HCT116 (cell line): ENCODE results near the gene CACNB2. TPM values are rescaled to one million over a fixed set of nuclear protein-coding genes. Genes with fewer than 3 reads are reported as not detected.

ENCODE experiments used
- ATAC-seq: fragments of 200-7000 bp; cut with Tn5 transposase; 2 replicates; pipeline ENCODE4 v1.9.1; 2020; ENCODE audit warnings: mild to moderate bottlenecking, moderate library complexity
- BruUV-seq: library from RNA; stranded (reverse); fragments of 400-500 nt; replicated peaks from 2 replicates; lab custom pipeline; 2021; lab: Mats Ljungman, UMichigan
- CTCF ChIA-PET: fragments of 300-600 bp; sonication (Branson Sonifier 250); formaldehyde crosslinking; loops from one replicate; lab custom pipeline; 2021; ENCODE audit warnings: antibody characterized with exemption; lab: Charles Lee
- POLR2A ChIA-PET: fragments of 300-600, 350-600 bp; sonication (Branson Sonifier 250); formaldehyde crosslinking; loops from one replicate; lab custom pipeline; 2021; ENCODE audit warnings: antibody characterized with exemption; lab: Charles Lee
- RAD21 ChIA-PET, 2 experiments: fragments of 300-600 bp; sonication (Branson Sonifier 250); formaldehyde crosslinking; loops; one replicate each; lab custom pipeline; 2023; ENCODE audit warnings: low total read pairs in 2 of 2; ENCODE audit not compliant: uncharacterized antibody in 2 of 2, unreplicated experiment in 2 of 2, low non-redundant PET in 1 of 2; lab: Charles Lee
- DNase-seq: peaks from one replicate; pipeline ENCODE4 v3.0.0-alpha.2; 2010; ENCODE audit warnings: low read depth, low spot score
- H2AFZ ChIP-seq: fragments of 200-600 bp; shearing (Covaris generic), sonication (generic); 2 replicates; pipeline ENCODE4 v1.6.1; 2017; ENCODE audit warnings: low read depth, mixed run types, mixed read lengths, antibody characterized with exemption, low read length; ENCODE audit not compliant: poor library complexity, severe bottlenecking
- H3K27ac ChIP-seq: 2 replicates; pipeline ENCODE4 v1.5.1; 2012; ENCODE audit warnings: low read depth, low read length
- H3K27me3 ChIP-seq: fragments of 200-600 bp; sonication (generic); 2 replicates; pipeline ENCODE4 v1.6.1; 2016; ENCODE audit warnings: mixed run types, low read length, mixed read lengths; ENCODE audit not compliant: insufficient read depth
- H3K36me3 ChIP-seq, 2 experiments: fragments of 200-500 bp in 1 of 2; fragments of 200-600 bp in 1 of 2; sonication (Bioruptor generic) in 1 of 2; sonication (generic) in 1 of 2; 2 replicates each; pipeline versions ENCODE4 v1.5.1 to v1.6.1; 2014 to 2016; ENCODE audit warnings: low read length in 2 of 2, inconsistent platforms in 1 of 2, mixed read lengths in 1 of 2, mixed run types in 1 of 2; ENCODE audit not compliant: insufficient read depth in 2 of 2, control insufficient read depth in 1 of 2
- H3K4me1 ChIP-seq, 2 experiments: fragments of 200-600 bp in 1 of 2; sonication (generic) in 1 of 2; 2 replicates each; pipeline versions ENCODE4 v1.5.1 to v1.6.1; 2012 to 2017; ENCODE audit warnings: low read length in 2 of 2, inconsistent platforms in 1 of 2, mild to moderate bottlenecking in 1 of 2, mixed read lengths in 1 of 2, mixed run types in 1 of 2, moderate library complexity in 1 of 2; ENCODE audit not compliant: insufficient read depth in 2 of 2, control insufficient read depth in 1 of 2
- H3K4me2 ChIP-seq: fragments of 200-600 bp; sonication (generic); 2 replicates; pipeline ENCODE4 v1.6.1; 2017; ENCODE audit warnings: mixed run types, low read length, mixed read lengths
- H3K4me3 ChIP-seq, 2 experiments: fragments of 200-600 bp in 1 of 2; sonication (generic) in 1 of 2; replicated peaks in 1 of 2; 2 replicates each; pipeline ENCODE4 v1.5.1; 2011 to 2016; ENCODE audit warnings: low read length in 2 of 2, control low read depth in 1 of 2, low read depth in 1 of 2, mild to moderate bottlenecking in 1 of 2, mixed read lengths in 1 of 2, mixed run types in 1 of 2
- H3K79me2 ChIP-seq: fragments of 200-600 bp; sonication (generic); 2 replicates; pipeline ENCODE4 v1.6.1; 2017; ENCODE audit warnings: mild to moderate bottlenecking, mixed run types, low read length, moderate library complexity, mixed read lengths; ENCODE audit not compliant: insufficient read depth
- H3K9ac ChIP-seq: fragments of 200-600 bp; sonication (generic); 2 replicates; pipeline ENCODE4 v1.6.1; 2016; ENCODE audit warnings: low read length, mixed read lengths
- H3K9me2 ChIP-seq: fragments of 200-600 bp; sonication (generic), shearing (Covaris generic); 2 replicates; pipeline ENCODE4 v1.6.1; 2017; ENCODE audit warnings: mixed run types, mild to moderate bottlenecking, moderate library complexity; ENCODE audit not compliant: insufficient read depth
- H3K9me3 ChIP-seq, 2 experiments: fragments of 200-500 bp in 1 of 2; fragments of 200-600 bp in 1 of 2; sonication (Bioruptor generic) in 1 of 2; sonication (generic) in 1 of 2; 2 replicates each; pipeline ENCODE4 v1.6.1; 2014 to 2017; ENCODE audit warnings: low read length in 2 of 2, mixed read lengths in 2 of 2, inconsistent platforms in 1 of 2, low read depth in 1 of 2, mild to moderate bottlenecking in 1 of 2, mixed run types in 1 of 2, moderate library complexity in 1 of 2; ENCODE audit not compliant: control insufficient read depth in 1 of 2, insufficient read depth in 1 of 2
- H4K20me1 ChIP-seq: fragments of 200-600 bp; sonication (generic), shearing (Covaris generic); 2 replicates; pipeline ENCODE4 v1.6.1; 2017; ENCODE audit warnings: mixed run types, mild to moderate bottlenecking, moderate library complexity; ENCODE audit not compliant: insufficient read depth
- CEBPB ChIP-seq: IDR thresholded peaks from 2 replicates; pipeline ENCODE4 v1.6.1; 2012; ENCODE audit warnings: low read depth
- EGR1 ChIP-seq: IDR thresholded peaks from 2 replicates; pipeline ENCODE4 v1.6.1; 2012; ENCODE audit warnings: low read depth
- ELF1 ChIP-seq: IDR thresholded peaks from 2 replicates; pipeline ENCODE4 v1.6.1; 2012; ENCODE audit warnings: low read depth, borderline replicate concordance
- EZH2 ChIP-seq: fragments of 200-600 bp; sonication (generic); IDR thresholded peaks from 2 replicates; pipeline ENCODE4 v1.6.1; 2017; ENCODE audit warnings: antibody characterized with exemption, mixed run types
- EZH2phosphoT487 ChIP-seq: fragments of 200-600 bp; IDR thresholded peaks from 2 replicates; pipeline ENCODE4 v1.6.1; 2018; ENCODE audit warnings: antibody characterized with exemption, borderline replicate concordance
- FOSL1 ChIP-seq: IDR thresholded peaks from 2 replicates; pipeline ENCODE4 v1.6.1; 2012; ENCODE audit warnings: low read depth
- JUND ChIP-seq: IDR thresholded peaks from 2 replicates; pipeline ENCODE4 v1.6.1; 2012
- MAX ChIP-seq: IDR thresholded peaks from 2 replicates; pipeline ENCODE4 v1.6.1; 2012
- POLR2A ChIP-seq: IDR thresholded peaks from 2 replicates; pipeline ENCODE4 v1.7.0; 2011; ENCODE audit warnings: borderline replicate concordance; ENCODE audit not compliant: insufficient read depth, insufficient read length; ENCODE audit errors: extremely low read depth
- RAD21 ChIP-seq: IDR thresholded peaks from 2 replicates; pipeline ENCODE4 v1.6.1; 2012; ENCODE audit warnings: low read depth, mild to moderate bottlenecking
- SIN3A ChIP-seq: IDR thresholded peaks from 2 replicates; pipeline ENCODE4 v1.6.1; 2012; ENCODE audit warnings: low read depth
- SP1 ChIP-seq: IDR thresholded peaks from 2 replicates; pipeline ENCODE4 v1.6.1; 2012; ENCODE audit warnings: low read depth
- SRF ChIP-seq: IDR thresholded peaks from 2 replicates; pipeline ENCODE4 v1.6.1; 2012; ENCODE audit warnings: low read depth
- YY1 ChIP-seq: IDR thresholded peaks from 2 replicates; pipeline ENCODE4 v1.6.1; 2011; ENCODE audit warnings: low read length, low read depth, moderate library complexity, mild to moderate bottlenecking; ENCODE audit not compliant: insufficient replicate concordance; ENCODE audit errors: extremely low read depth
- ZFX ChIP-seq: fragments of 450-650 bp; IDR thresholded peaks from 2 replicates; pipeline ENCODE4 v1.6.1; 2017
- ZNF274 ChIP-seq: fragments of 200-500 bp; sonication (Bioruptor generic); IDR thresholded peaks from 2 replicates; pipeline ENCODE4 v1.6.1; 2014; ENCODE audit warnings: mild to moderate bottlenecking, low read depth, low read length, inconsistent platforms
- intact Hi-C: fragments of 100-400 bp; cut with micrococcal nuclease; formaldehyde crosslinking; loops from 2 replicates; pipeline ENCODE4 v1.10.0; 2022
- total RNA-seq: library from RNA; stranded (reverse); gene quantifications from one replicate; pipeline ENCODE4 v1.2.1, GENCODE V29; 2021; ENCODE audit not compliant: unreplicated experiment
- TF ChIP-seq, protein P1 (sequence below), 3 experiments: fragments of 200-600 bp in 1 of 3; sonication (generic) in 1 of 3; IDR thresholded peaks in 2 of 3; conservative IDR thresholded peaks in 1 of 3; 2 replicates each; pipeline ENCODE4 v1.5.1; 2012 to 2017; ENCODE audit warnings: low read depth in 2 of 3, low read length in 2 of 3, antibody characterized with exemption in 1 of 3, borderline replicate concordance in 1 of 3, control low read depth in 1 of 3, mild to moderate bottlenecking in 1 of 3, mixed read lengths in 1 of 3, mixed run types in 1 of 3, moderate library complexity in 1 of 3; ENCODE audit not compliant: insufficient read depth in 1 of 3
- TF ChIP-seq, protein P2 (sequence below): IDR thresholded peaks from 2 replicates; pipeline ENCODE4 v1.6.1; 2011; ENCODE audit warnings: mild to moderate bottlenecking, low read length, moderate library complexity; ENCODE audit not compliant: insufficient replicate concordance; ENCODE audit errors: extremely low read depth
- TF ChIP-seq, protein P3 (sequence below): IDR thresholded peaks from 2 replicates; pipeline ENCODE4 v1.6.1; 2012; ENCODE audit warnings: low read depth

CACNB2 gene
- total RNA-seq, 1 experiment from 2014 or later = 0.71 TPM

DNA sequence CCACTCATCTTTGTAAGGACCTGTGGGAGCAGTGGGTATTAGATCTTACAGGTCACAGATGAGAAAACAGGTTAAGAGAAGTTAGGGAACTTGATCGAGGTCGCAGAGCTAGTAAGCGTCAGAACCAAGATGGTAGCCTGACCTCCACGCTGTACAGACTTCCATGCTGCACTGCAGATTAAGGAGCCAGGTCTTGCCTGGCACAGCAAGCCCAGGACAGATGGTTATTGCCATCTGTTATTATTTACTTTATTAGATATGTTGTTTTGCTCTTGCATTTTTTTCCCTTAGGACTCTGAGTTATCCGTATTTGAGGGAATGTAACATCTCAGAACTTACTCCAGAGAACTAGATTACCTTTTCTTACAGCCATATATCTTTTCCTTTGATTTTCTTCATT is 363.9 kb downstream of the CACNB2 start (continued):
- TF ChIP-seq, protein P1, sequence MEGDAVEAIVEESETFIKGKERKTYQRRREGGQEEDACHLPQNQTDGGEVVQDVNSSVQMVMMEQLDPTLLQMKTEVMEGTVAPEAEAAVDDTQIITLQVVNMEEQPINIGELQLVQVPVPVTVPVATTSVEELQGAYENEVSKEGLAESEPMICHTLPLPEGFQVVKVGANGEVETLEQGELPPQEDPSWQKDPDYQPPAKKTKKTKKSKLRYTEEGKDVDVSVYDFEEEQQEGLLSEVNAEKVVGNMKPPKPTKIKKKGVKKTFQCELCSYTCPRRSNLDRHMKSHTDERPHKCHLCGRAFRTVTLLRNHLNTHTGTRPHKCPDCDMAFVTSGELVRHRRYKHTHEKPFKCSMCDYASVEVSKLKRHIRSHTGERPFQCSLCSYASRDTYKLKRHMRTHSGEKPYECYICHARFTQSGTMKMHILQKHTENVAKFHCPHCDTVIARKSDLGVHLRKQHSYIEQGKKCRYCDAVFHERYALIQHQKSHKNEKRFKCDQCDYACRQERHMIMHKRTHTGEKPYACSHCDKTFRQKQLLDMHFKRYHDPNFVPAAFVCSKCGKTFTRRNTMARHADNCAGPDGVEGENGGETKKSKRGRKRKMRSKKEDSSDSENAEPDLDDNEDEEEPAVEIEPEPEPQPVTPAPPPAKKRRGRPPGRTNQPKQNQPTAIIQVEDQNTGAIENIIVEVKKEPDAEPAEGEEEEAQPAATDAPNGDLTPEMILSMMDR (IDR thresholded peaks at IDR 0.05 in 2 of 3, conservative IDR thresholded peaks at IDR 0.05 in 1 of 3; ENCODE audit: borderline replicate concordance in 1 of 3, insufficient read depth in 1 of 3, low read depth in 2 of 3, low read length in 2 of 3) = no peak
- TF ChIP-seq ELF1 = no peak
- TF ChIP-seq, protein P2, sequence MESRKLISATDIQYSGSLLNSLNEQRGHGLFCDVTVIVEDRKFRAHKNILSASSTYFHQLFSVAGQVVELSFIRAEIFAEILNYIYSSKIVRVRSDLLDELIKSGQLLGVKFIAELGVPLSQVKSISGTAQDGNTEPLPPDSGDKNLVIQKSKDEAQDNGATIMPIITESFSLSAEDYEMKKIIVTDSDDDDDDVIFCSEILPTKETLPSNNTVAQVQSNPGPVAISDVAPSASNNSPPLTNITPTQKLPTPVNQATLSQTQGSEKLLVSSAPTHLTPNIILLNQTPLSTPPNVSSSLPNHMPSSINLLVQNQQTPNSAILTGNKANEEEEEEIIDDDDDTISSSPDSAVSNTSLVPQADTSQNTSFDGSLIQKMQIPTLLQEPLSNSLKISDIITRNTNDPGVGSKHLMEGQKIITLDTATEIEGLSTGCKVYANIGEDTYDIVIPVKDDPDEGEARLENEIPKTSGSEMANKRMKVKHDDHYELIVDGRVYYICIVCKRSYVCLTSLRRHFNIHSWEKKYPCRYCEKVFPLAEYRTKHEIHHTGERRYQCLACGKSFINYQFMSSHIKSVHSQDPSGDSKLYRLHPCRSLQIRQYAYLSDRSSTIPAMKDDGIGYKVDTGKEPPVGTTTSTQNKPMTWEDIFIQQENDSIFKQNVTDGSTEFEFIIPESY = no peak
- TF ChIP-seq MAX = no peak
- no peak for TF ChIP-seq SRF
- no peak for TF ChIP-seq EZH2
- no peak for TF ChIP-seq JUND
- no peak for TF ChIP-seq EZH2phosphoT487
- no peak for TF ChIP-seq ZNF274

GRCh38 chr10:18505456-18506118 is 365.4 kb downstream of the CACNB2 start:
- H3K4me3 ChIP-seq = no peak overlapping the region
- no peak overlapping the region for H3K4me2 ChIP-seq
- no peak for TF ChIP-seq SRF
- TF ChIP-seq FOSL1 = no peak
- no peak for TF ChIP-seq CEBPB
- no peak for TF ChIP-seq SIN3A
- no peak for TF ChIP-seq RAD21
- no peak for TF ChIP-seq YY1
- no peak for TF ChIP-seq ZFX
- TF ChIP-seq ZNF274 = no peak
- TF ChIP-seq MAX = no peak
- TF ChIP-seq, protein P3, sequence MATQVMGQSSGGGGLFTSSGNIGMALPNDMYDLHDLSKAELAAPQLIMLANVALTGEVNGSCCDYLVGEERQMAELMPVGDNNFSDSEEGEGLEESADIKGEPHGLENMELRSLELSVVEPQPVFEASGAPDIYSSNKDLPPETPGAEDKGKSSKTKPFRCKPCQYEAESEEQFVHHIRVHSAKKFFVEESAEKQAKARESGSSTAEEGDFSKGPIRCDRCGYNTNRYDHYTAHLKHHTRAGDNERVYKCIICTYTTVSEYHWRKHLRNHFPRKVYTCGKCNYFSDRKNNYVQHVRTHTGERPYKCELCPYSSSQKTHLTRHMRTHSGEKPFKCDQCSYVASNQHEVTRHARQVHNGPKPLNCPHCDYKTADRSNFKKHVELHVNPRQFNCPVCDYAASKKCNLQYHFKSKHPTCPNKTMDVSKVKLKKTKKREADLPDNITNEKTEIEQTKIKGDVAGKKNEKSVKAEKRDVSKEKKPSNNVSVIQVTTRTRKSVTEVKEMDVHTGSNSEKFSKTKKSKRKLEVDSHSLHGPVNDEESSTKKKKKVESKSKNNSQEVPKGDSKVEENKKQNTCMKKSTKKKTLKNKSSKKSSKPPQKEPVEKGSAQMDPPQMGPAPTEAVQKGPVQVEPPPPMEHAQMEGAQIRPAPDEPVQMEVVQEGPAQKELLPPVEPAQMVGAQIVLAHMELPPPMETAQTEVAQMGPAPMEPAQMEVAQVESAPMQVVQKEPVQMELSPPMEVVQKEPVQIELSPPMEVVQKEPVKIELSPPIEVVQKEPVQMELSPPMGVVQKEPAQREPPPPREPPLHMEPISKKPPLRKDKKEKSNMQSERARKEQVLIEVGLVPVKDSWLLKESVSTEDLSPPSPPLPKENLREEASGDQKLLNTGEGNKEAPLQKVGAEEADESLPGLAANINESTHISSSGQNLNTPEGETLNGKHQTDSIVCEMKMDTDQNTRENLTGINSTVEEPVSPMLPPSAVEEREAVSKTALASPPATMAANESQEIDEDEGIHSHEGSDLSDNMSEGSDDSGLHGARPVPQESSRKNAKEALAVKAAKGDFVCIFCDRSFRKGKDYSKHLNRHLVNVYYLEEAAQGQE = no peak
- no peak for TF ChIP-seq EZH2
- TF ChIP-seq SP1 = no peak
- TF ChIP-seq JUND = no peak
- TF ChIP-seq POLR2A = no peak
- TF ChIP-seq EGR1 = no peak
- BruUV-seq = no TSS peak
- H3K79me2 ChIP-seq = no peaks in the 10 kb centered on the region
- no peak for ATAC-seq
- ChIA-PET POLR2A (no interaction called here), CTCF (no interaction called here), RAD21 (no interaction called here)
- no peaks in the 10 kb centered on the region for H3K4me1 ChIP-seq
- H4K20me1 ChIP-seq = no peaks in the 10 kb centered on the region
- H3K9me2 ChIP-seq = no peaks in the 10 kb centered on the region
- no peak overlapping the region for H2AFZ ChIP-seq
- no peak for DNase-seq
- no peak overlapping the region for H3K9ac ChIP-seq
- H3K9me3 ChIP-seq = no peaks in the 10 kb centered on the region
- H3K27ac ChIP-seq = no peak overlapping the region
- no peaks in the 10 kb centered on the region for H3K27me3 ChIP-seq
- intact Hi-C loops = no loop called here
- H3K36me3 ChIP-seq = no peaks in the 10 kb centered on the region
